GOT3 (cell line): ENCODE measurements around the gene SERTAD2.

Experiments
- DNase-seq: peaks from one replicate; lab custom pipeline; 2025; ENCODE audit warnings: mixed read lengths; lab: John Stamatoyannopoulos, UW

Gene SERTAD2

DNA sequence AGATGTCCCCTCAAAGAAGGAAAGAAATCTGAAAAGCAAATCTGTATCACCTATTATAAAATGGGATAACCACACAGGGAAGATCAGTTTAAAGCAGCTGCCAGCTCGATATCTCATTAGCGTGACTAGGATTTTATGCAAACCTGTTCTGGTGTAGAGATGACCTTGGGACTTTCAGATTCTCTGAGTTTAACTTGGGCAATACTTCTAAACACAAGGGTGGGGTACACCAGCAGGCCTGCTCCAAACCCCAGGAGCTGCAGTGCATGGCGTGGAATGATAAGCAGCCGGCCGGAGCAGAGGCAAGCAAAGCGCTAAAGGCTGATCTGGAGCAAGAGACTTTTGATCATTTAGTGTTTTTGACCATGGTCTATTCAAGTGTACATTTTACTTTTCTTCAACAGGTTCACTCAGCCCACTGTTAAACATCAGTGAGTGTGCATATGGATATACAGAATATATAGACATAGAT, 4.7 kb downstream of the SERTAD2 start:
- no peak for DNase-seq

DNA sequence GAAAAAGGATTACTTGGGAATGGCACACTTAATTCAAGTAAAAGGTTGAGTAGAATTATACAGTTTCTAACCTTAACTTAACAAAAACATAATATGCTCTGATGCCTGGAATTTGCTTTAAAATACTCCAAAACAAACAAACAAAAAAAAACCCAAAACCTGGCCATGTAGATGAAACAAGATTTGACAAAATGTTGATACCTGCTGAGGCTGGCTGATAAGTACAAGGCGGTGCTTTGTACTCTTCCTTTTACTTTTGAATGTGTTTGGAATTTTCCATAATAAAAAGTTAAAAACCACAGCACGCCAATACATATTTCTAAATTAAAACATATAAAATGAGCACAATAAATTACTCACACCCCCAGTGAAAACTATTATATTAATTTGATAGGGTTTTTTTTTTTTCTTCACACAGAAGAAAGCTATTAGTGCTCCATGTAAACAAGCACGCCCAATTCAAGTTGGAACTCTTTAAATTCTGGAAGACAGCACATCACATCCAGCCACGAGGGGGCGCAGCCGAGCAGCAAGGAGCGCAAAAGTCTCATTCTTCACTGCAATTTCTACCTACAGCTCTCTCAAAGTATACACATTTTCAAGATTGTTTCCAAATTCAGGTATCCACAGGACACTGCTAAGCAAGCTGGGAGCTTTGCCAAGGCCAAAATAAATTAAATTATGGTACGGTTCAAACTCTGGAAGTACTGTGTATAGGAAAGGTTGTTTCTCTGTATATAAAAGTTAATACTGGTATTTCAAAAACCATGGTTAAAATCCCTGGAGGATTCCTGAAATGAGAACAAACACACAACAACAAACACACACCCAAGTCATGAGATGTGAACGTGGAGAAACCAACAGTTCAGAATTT, 7.5 kb downstream of the SERTAD2 start:
- DNase-seq: peak; percentile 21

DNA sequence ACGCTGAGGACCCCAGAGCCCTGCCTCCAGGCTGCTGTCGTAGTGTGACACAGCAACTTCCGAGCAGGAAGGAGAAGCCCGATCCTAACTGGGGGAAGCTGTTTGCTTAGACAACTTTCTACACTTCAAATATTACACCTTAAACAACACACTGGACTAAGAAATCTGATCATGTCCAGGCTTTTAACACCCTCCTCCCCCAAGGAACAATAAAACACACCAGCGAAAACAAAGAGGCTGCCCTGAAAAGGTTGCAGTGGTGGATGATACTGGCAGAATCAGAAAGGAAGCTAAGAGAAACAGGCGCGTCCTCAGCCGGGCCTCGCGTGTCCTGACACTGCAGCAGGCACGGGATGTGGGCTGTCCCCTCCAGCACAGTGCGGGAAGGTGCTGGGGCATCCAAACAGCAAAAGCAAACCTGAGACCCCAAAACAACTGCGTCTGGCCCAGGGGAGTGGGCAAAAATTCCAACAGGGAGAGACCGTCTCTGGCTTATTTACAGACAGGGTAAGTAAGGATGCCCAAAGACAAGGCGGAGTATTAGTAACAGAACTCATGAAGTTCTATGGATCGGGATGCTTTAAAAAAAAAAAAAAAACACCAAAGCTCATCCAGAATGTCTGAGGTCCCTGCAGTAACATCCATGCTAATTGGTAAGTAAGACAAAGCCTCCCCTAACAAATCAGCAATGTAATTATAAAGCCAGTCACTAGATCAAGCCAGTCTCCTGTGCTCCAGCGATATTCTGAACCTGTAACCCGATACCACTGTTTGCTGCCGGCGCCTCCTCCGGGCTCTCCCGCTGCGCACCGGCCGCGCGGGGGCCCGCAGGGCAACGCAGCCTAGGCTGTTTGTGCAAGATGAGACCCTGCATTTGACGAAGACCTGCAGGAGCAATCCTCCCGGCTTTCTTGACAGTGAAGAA, 9.0 kb downstream of the SERTAD2 start:
- DNase-seq: no peak

GRCh38 chr2:64643838-64644457, 9.8 kb downstream of the SERTAD2 start:
- DNase-seq: no peak

DNA sequence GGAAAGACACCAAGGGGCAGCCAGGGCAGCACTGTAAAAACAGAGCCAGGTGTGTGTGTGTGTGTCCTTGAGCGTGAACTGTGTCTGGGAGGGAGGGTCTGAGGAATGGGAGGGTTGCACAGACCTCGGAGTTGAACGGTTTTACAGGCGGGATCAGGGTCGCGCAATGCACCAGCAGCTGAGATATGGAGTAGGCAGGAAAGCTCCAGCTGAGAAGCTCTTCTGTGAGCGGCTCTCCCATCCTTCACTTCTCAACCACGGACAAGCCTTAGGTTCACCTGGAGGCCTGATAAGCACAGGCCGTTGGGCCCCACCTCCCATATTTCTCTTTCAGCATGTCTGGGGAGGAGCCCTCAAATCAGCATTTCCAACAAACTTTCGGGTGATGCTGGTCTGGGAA, 12.1 kb downstream of the SERTAD2 start:
- no peak for DNase-seq

DNA sequence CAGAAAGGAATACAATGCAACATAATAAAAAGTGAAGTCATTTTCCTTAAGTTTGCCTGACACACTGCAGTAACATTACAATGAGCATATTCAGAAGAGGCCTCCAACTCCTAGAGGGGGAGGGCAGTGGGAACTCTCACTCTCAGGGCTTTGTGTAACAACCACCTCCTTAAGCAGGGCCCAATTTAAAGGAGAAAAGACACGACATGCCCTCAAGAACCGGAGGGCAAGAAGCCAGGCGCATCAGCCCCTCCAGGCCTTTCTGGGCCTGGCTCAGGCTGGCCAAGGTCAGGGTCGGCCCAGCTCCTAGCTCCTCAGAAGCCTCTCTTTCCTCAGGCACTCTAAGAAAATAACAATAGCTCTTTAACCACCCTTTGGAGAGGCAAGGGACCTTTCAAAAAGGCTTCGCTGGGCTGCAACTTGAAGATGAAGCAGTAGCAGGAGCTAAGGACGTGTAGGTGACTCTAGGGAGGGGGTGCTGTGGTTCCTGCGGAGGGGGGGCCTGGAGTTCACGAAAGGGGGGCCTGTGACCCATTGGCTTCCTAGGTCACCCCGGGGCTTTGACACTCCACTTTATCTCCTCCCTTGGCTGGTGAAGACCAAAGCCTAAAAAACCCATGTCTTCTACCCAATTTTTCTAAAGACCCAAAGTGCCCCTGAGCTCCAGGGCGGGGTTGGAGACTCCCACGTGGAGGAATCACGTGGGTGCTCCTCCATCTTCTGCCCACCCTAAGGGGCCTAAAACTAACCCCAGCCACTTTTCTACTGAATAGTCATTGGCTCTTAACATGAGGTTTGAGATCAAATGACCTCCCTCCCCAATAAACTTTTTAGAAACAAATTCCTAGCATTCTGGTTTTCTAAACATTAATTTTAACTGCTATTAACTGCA, 13.3 kb downstream of the SERTAD2 start:
- no peak for DNase-seq

- DNase-seq: no peak
Observed at GRCh38 chr2:64639691-64640090, 14.0 kb downstream of the SERTAD2 start.

DNA sequence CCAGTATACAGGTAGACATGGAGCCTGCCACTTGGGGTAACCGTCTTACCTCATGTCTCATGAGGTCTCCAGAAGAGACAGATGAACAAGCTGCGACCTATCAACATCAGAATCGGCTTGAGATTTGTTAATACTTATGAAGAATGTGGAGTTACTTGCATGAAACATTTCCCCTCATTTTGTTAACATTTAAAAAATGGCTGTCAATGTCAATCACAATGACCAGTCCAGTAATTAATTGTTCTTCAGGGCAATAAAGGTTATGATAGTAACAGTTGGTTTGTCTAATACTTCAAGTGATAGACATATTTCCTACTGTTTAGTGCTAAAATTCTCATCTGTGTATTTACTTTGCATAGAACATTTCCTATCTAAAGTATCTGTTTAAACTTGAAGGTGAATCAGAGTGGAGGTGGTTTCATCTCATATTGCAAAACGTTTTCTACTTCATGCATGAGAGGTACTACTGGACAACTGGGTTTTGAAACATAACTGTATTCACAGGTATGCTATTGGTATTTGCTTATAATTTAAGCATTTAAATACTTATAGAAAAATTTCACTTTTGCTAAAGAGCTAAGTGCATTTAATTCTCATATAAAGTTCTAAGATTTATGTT, 15.1 kb downstream of the SERTAD2 start:
- no peak for DNase-seq

DNA sequence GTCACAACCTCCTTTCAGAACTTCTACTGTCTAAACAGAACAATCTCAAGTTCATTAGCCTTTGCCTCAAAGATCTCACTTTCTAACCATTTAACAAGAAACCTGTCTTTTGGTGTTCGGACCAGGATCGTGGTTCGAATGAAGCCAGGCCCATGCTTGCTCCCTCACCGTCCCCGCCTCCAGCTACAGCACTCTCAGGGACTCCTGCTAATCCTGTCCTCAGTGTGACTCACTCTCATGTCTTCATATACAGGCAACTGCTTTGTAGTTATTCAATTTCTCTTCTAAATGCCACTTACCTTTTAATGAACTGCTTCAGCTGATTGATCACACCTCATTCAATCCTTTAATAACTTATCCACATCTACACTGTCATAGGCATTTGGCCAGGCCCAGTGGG, 15.8 kb downstream of the SERTAD2 start:
- no peak for DNase-seq

GRCh38 chr2:64637000-64637635, 16.6 kb downstream of the SERTAD2 start:
- DNase-seq: no peak

GRCh38 chr2:64635976-64636911, 17.5 kb downstream of the SERTAD2 start:
- DNase-seq: no peak

DNA sequence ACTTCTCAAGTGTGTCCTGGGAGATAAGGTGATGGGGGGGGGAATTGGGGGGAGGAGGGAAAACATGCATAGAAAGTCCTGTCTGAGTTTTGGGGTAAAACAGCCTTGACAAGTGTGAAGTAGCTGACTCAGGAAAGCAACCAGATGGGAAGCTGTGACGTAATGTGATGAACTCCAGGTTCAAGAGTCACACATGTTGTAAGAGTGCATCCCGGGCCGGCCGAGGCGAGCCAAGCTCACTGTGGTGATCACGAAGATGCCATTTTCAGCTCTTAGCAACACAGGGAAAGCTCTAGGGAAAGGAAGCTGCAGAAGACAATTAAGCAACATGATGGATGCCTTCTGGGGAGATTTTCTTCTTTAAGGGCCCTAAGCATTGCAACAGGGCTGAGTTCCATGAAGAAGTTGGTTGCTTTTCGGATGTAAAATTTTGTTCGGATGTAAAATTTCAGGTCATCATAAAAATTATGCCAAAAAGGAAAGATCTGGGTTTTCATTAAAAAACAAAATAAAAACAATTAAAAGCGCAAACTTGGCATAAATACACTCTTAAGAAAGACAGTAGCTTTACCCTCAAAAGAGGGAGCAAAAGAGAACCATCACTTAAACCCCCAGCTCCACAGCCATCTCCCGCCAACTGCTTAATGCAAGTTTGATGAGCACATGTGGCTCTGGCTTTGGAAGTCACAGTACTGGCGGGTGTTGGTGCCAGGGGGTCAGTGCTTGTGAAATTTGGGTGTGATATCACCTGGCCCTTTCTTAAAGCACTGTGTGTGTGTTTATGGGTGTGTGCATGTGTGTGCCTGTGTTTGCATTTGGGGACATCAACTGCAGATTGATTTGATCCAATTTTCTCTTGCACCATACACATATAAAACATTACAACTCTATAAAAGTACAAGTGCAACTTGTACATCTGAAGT, 19.1 kb downstream of the SERTAD2 start:
- DNase-seq: no peak

DNA sequence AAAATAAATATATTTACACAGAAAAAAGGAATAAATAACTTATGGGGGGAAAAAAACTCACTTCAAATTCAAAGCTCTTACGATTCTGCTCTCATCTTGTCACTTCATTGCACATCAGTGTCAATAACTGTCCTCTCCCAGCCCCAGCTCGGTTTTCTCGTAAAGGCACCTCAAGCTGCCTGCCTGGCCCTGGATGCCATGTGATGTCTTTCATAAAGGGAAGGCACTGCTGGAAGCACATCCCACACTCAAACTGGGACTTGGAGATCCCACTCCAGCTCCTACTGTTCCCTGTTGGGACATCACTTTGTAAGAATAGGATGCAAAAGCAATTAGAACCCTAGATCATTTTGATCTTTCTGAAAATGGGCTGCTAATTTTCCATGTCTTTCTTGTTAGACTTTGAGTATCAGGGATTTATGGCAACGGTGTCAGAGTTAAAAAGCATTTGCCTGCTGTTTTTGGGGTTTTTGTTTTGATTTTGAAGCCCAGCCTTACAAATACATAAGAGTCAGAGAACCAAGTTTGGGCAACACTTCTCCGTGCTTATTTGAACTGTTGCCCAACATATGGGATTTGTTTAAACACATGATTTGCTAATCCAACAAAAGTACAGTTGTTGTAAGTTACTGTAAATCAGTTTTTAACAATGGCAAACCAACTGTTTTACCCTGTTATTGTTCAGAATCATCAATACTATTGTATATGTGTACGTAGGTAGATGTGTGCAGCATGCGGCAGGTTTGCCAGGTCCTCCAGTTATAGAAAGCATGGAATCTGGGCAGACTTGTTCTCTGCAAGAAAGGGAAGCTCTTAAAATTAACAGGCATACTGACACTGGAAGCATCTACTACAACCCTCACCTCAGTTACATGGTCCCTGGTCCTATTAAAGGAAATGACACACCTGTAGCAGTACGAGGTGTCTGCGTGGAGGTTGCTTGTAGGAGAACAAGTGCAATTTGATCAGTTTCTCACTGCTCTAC, 20.6 kb downstream of the SERTAD2 start:
- no peak for DNase-seq

- DNase-seq: no peak
Observed at GRCh38 chr2:64631771-64632170, 21.9 kb downstream of the SERTAD2 start.

GRCh38 chr2:64630752-64631151, 23.0 kb downstream of the SERTAD2 start:
- DNase-seq: no peak

GRCh38 chr2:64629875-64630274, 23.8 kb downstream of the SERTAD2 start:
- no peak for DNase-seq

GRCh38 chr2:64629329-64629781, 24.4 kb downstream of the SERTAD2 start:
- DNase-seq: no peak
